Fibroblast of lung (primary cell): ENCODE measurements around the gene PRPSAP1. TPM values are rescaled to one million over a fixed set of nuclear protein-coding genes. Genes with fewer than 3 reads are reported as not detected.

Experiments
- DNase-seq, 2 donors: peaks; one replicate each; pipeline versions ENCODE4 v3.0.0 to v3.0.0-alpha.2; 2010; ENCODE audit warnings: low read depth in 2 of 2
- H2AFZ ChIP-seq: 2 replicates; pipeline ENCODE4 v1.5.1; 2012; ENCODE audit warnings: low read length, control low read depth, inconsistent platforms
- H3K27ac ChIP-seq: 2 replicates; pipeline ENCODE4 v1.5.1; 2011; ENCODE audit warnings: low read length, control low read depth; ENCODE audit not compliant: insufficient read depth
- H3K27me3 ChIP-seq: 2 replicates; pipeline ENCODE4 v1.5.1; 2011; ENCODE audit warnings: mild to moderate bottlenecking, low read length; ENCODE audit not compliant: control insufficient read depth, insufficient read depth
- H3K36me3 ChIP-seq: 2 replicates; pipeline ENCODE4 v1.5.1; 2011; ENCODE audit warnings: low read length; ENCODE audit not compliant: control insufficient read depth, insufficient read depth
- H3K4me1 ChIP-seq: 2 replicates; pipeline ENCODE4 v1.5.1; 2011; ENCODE audit warnings: low read length; ENCODE audit not compliant: control insufficient read depth, insufficient read depth; ENCODE audit errors: extremely low read depth
- H3K4me2 ChIP-seq: 2 replicates; pipeline ENCODE4 v1.5.1; 2011; ENCODE audit warnings: low read length, control low read depth; ENCODE audit not compliant: insufficient read depth; ENCODE audit errors: extremely low read depth
- H3K4me3 ChIP-seq, 4 experiments: fragments of 200-600 bp in 1 of 4; sonication (generic) in 1 of 4; replicated peaks in 1 of 4; 2 replicates each; pipeline ENCODE4 v1.5.1; 2011 to 2016; ENCODE audit warnings: low read length in 4 of 4, low read depth in 3 of 4, mild to moderate bottlenecking in 3 of 4, control low read depth in 2 of 4, inconsistent platforms in 1 of 4, mixed read lengths in 1 of 4; ENCODE audit not compliant: insufficient read depth in 1 of 4; ENCODE audit errors: control extremely low read depth in 1 of 4
- H3K79me2 ChIP-seq: 2 replicates; pipeline ENCODE4 v1.5.1; 2012; ENCODE audit warnings: mild to moderate bottlenecking, low read length, inconsistent platforms; ENCODE audit not compliant: control insufficient read depth, insufficient read depth
- H3K9ac ChIP-seq: 2 replicates; pipeline ENCODE4 v1.5.1; 2011; ENCODE audit warnings: mild to moderate bottlenecking, low read length, control low read depth; ENCODE audit not compliant: insufficient read depth
- H3K9me3 ChIP-seq: 2 replicates; pipeline ENCODE4 v1.5.1; 2012; ENCODE audit warnings: low read depth, low read length; ENCODE audit not compliant: control insufficient read depth, insufficient read depth
- H4K20me1 ChIP-seq: 2 replicates; pipeline ENCODE4 v1.5.1; 2011; ENCODE audit warnings: low read length; ENCODE audit not compliant: control insufficient read depth, insufficient read depth; ENCODE audit errors: extremely low read depth
- EZH2 ChIP-seq: IDR thresholded peaks from 2 replicates; pipeline ENCODE4 v1.5.1; 2012; ENCODE audit warnings: low read length, control low read depth, mild to moderate bottlenecking; ENCODE audit errors: missing control alignments
- polyA plus RNA-seq, 2 donors: library from polyadenylated mRNA; depleted of rRNA in 1 of 2; stranded (reverse) in 1 of 2; unstranded in 1 of 2; fragments of >200 nt; gene quantifications; 2 replicates each; pipeline ENCODE4 v1.2.1, GENCODE V29; 2011 to 2012; ENCODE audit warnings: missing spikeins in 1 of 2
- total RNA-seq: library from RNA; depleted of rRNA; stranded (reverse); fragments of >200 nt; gene quantifications from 2 replicates; pipeline ENCODE4 v1.2.1, GENCODE V29; 2014
- TF ChIP-seq, protein P1 (sequence below), 2 donors: IDR thresholded peaks in 1 of 2; conservative IDR thresholded peaks in 1 of 2; 1 replicate in 1 of 2; 2 replicates in 1 of 2; pipeline ENCODE4 v1.5.1; 2011 to 2012; ENCODE audit warnings: low read length in 2 of 2, control low read depth in 1 of 2, inconsistent platforms in 1 of 2, low read depth in 1 of 2, mild to moderate bottlenecking in 1 of 2

The PRPSAP1 gene
- total and polyA plus RNA-seq, 2 donors (not counting 1 experiment from before 2014, with no cell fraction given), result 32.7 to 56.9 TPM

DNA sequence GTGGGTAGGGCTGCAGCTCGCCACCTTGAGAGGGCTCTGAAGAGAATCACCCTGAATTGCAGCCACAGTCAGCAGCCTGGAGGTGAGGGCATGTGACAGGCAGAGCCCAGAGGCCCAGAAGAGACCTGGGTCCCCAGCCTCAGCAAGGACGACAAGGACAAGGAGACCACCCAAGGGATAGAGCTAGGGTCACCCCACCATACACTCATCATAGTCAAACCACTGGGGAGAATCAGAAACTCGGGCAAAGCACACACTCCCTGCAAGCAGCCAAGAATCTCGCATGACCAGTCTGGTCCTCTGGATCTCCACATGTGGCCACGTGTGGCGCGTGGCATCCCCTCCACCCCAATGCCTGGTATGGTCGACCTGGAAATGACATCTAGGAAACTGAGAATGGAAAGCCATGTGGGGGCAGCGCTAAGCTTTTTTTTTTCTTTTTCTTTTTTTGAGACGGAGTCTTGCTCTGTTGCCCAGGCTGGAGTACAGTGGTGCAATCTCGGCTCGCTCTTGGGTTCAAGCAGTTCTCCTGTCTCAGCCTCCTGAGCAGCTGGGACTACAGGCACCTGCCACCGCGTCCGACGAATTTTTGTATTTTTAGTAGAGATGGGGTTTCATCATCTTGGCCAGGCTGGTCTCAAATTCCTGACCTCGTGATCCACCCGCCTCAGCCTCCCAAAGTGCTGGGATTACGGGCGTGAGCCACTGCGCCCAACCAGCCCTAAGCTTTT lies 26.1 kb upstream of the PRPSAP1 start:
- Histone ChIP-seq H3K36me3 (no peaks in the 10 kb centered on the region), H2AFZ (no peak overlapping the region), H3K27me3 (no peaks in the 10 kb centered on the region), H3K4me3 (no peak overlapping the region), H4K20me1 (no peaks in the 10 kb centered on the region), H3K9ac (no peak overlapping the region), H3K9me3 (no peaks in the 10 kb centered on the region), H3K4me1 (peaks cover 4% of the 10 kb centered on the region), H3K4me2 (no peak overlapping the region), H3K27ac (no peak overlapping the region), H3K79me2 (no peaks in the 10 kb centered on the region)
- DNase-seq, result no peak
- no peak for TF ChIP-seq EZH2
- TF ChIP-seq, protein P1, sequence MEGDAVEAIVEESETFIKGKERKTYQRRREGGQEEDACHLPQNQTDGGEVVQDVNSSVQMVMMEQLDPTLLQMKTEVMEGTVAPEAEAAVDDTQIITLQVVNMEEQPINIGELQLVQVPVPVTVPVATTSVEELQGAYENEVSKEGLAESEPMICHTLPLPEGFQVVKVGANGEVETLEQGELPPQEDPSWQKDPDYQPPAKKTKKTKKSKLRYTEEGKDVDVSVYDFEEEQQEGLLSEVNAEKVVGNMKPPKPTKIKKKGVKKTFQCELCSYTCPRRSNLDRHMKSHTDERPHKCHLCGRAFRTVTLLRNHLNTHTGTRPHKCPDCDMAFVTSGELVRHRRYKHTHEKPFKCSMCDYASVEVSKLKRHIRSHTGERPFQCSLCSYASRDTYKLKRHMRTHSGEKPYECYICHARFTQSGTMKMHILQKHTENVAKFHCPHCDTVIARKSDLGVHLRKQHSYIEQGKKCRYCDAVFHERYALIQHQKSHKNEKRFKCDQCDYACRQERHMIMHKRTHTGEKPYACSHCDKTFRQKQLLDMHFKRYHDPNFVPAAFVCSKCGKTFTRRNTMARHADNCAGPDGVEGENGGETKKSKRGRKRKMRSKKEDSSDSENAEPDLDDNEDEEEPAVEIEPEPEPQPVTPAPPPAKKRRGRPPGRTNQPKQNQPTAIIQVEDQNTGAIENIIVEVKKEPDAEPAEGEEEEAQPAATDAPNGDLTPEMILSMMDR (conservative IDR thresholded peaks at IDR 0.05 in 1 of 2, IDR thresholded peaks at IDR 0.05 in 1 of 2; ENCODE audit: low read depth in 1 of 2, low read length in 2 of 2), result no peak

DNA sequence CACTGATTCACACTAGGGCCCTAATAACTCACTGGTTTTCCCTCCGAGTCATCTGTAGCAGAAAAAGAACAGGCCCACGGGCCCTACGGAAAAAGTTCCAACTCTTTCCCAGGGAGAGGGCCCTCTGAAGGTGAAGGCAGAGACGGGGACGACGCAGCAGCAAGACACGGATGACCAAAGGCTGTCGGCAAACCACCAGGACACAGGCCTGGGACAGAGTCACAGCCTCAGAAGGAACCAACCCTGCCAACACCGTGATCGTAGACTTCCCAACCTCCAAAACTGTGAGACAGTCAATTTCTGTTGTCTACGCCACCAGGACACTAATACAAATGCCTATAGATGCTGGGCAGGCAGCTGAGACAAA lies 25.5 kb upstream of the PRPSAP1 start:
- Histone ChIP-seq H2AFZ (no peak overlapping the region), H4K20me1 (no peaks in the 10 kb centered on the region), H3K27me3 (no peaks in the 10 kb centered on the region), H3K4me2 (no peak overlapping the region), H3K27ac (no peak overlapping the region), H3K36me3 (no peaks in the 10 kb centered on the region), H3K79me2 (no peaks in the 10 kb centered on the region), H3K9ac (no peak overlapping the region), H3K4me1 (peaks cover 4% of the 10 kb centered on the region), H3K9me3 (no peaks in the 10 kb centered on the region), H3K4me3 (no peak overlapping the region)
- TF ChIP-seq, protein P1 (conservative IDR thresholded peaks at IDR 0.05 in 1 of 2, IDR thresholded peaks at IDR 0.05 in 1 of 2; ENCODE audit: low read depth in 1 of 2, low read length in 2 of 2), result no peak
- TF ChIP-seq EZH2, result no peak
- no peak for DNase-seq

DNA sequence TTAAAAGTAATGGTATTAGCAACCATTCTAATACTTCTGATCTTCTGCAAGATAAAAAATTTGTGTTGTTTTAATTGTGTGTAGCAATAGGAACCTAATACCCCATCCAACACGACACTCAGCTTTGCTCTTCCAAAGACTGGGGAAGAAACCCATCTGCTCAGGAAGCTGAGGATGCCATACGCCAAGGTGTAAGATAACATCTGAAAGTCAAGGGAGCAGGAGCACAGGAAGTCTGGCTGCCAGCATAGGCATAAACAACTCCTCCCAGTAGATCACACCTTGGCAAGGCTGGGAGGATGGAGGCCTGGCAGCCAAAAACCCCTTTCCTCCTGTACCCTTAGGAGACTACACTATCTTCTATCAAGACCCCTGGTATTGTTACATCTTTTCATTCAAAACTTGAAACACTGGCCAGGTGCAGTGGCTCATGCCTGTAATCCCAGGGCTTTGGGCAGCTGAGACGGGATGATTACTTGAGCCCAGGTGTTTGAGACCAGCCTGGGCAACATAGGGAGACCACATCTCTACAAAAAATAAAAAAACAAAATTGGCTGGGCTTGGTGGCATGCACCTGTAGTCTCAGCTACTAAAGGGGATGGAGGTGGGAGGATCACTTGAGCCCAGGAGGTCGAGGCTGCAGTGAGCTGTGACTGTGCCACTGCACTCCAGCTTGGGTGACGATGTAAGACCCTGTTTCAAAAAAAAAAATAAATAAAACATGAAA lies 25.0 kb upstream of the PRPSAP1 start:
- H3K36me3 ChIP-seq, result no peaks in the 10 kb centered on the region
- no peak overlapping the region for H2AFZ ChIP-seq
- H3K4me2 ChIP-seq, result no peak overlapping the region
- no peak for DNase-seq
- H3K4me1 ChIP-seq, result peaks cover 3% of the 10 kb centered on the region
- no peaks in the 10 kb centered on the region for H3K9me3 ChIP-seq
- H3K4me3 ChIP-seq, result no peak overlapping the region
- H4K20me1 ChIP-seq, result no peaks in the 10 kb centered on the region
- H3K79me2 ChIP-seq, result no peaks in the 10 kb centered on the region
- no peaks in the 10 kb centered on the region for H3K27me3 ChIP-seq
- H3K27ac ChIP-seq, result no peak overlapping the region
- TF ChIP-seq EZH2, result no peak
- TF ChIP-seq, protein P1 (conservative IDR thresholded peaks at IDR 0.05 in 1 of 2, IDR thresholded peaks at IDR 0.05 in 1 of 2; ENCODE audit: low read depth in 1 of 2, low read length in 2 of 2), result no peak
- no peak overlapping the region for H3K9ac ChIP-seq
